K562 (cell line): ENCODE measurements around the gene NDST1. TPM values are rescaled to one million over a fixed set of nuclear protein-coding genes. Genes with fewer than 3 reads are reported as not detected.

Experiments
- CREB1 ChIP-seq, 2 experiments: sonication (generic) in 1 of 2; formaldehyde crosslinking in 1 of 2; IDR thresholded peaks; 2 replicates each; pipeline versions ENCODE4 v1.6.1 to v1.8.0; 2012 to 2022; ENCODE audit warnings: inconsistent platforms in 1 of 2, mild to moderate bottlenecking in 1 of 2, missing genetic modification reagents in 1 of 2, moderate library complexity in 1 of 2
- CREM ChIP-seq: IDR thresholded peaks from 2 replicates; pipeline ENCODE4 v1.6.1; 2014; ENCODE audit warnings: antibody characterized with exemption, low read depth
- MECOM ChIP-seq: fragments of 250-450 bp; sonication (Bioruptor Pico); IDR thresholded peaks from 2 replicates; pipeline ENCODE4 v1.8.0; 2022; ENCODE audit warnings: inconsistent platforms
- NCOA4 ChIP-seq: fragments of 450-650 bp; IDR thresholded peaks from 2 replicates; pipeline ENCODE4 v1.6.1; 2018; ENCODE audit warnings: mild to moderate bottlenecking; ENCODE audit not compliant: partially characterized antibody
- RAD51 ChIP-seq: fragments of 450-650 bp; IDR thresholded peaks from 2 replicates; pipeline ENCODE4 v1.7.1; 2016; ENCODE audit warnings: low read depth, mild to moderate bottlenecking, borderline replicate concordance
- ZNF140 ChIP-seq: fragments of 250-450 bp; sonication (Bioruptor Pico); IDR thresholded peaks from 2 replicates; pipeline ENCODE4 v1.8.0; 2021; ENCODE audit warnings: moderate library complexity, mild to moderate bottlenecking, inconsistent platforms
- ZNF431 ChIP-seq: sonication (generic); formaldehyde crosslinking; IDR thresholded peaks from 2 replicates; pipeline ENCODE4 v1.8.0; 2022; ENCODE audit warnings: mild to moderate bottlenecking, missing genetic modification reagents
- ZNF76 ChIP-seq: fragments of 250-450 bp; sonication (Bioruptor Pico); IDR thresholded peaks from 2 replicates; pipeline ENCODE4 v1.4.0; 2020; ENCODE audit warnings: mild to moderate bottlenecking, moderate library complexity, borderline replicate concordance
- ZNF778 ChIP-seq: fragments of 450-650 bp; formaldehyde crosslinking; IDR thresholded peaks from 2 replicates; pipeline ENCODE4 v1.4.0; 2020; ENCODE audit warnings: mild to moderate bottlenecking, moderate library complexity
- ZNF780A ChIP-seq: fragments of 250-450 bp; sonication (Bioruptor Pico); IDR thresholded peaks from 2 replicates; pipeline ENCODE4 v1.5.0; 2021; ENCODE audit warnings: mild to moderate bottlenecking
- polyA plus RNA-seq, 8 experiments: library from polyadenylated mRNA; depleted of rRNA in 4 of 8; stranded (reverse) in 5 of 8; unstranded in 3 of 8; fragments of >200 nt; fragmentation: Nextera tagmentation in 2 of 8; fragmentation: Illumina TruSeq in 1 of 8; extraction: Ambion mirVana in 2 of 8; extraction: Trizol in 1 of 8; gene quantifications; 2 replicates each; pipeline versions ENCODE4 v1.2.1 to v1.2.3, GENCODE V29; 2011 to 2014; ENCODE audit warnings: inconsistent platforms in 1 of 8, missing spikeins in 1 of 8
- total RNA-seq, 7 experiments: library from RNA; depleted of rRNA in 6 of 7; stranded (reverse); fragments of >200 nt in 6 of 7; fragmentation: Illumina TruSeq in 2 of 7; extraction: Trizol in 2 of 7; gene quantifications; 2 replicates each; pipeline versions ENCODE4 v1.2.1 to v1.2.3, GENCODE V29; 2011 to 2021; ENCODE audit warnings: low replicate concordance in 1 of 7
- TF ChIP-seq, protein P1 (sequence below): fragments of 200-800 bp; sonication (Bioruptor generic); IDR thresholded peaks from 2 replicates; pipeline ENCODE4 v1.6.1; 2017; ENCODE audit warnings: missing genetic modification characterization, missing compliant biosample characterization
- TF ChIP-seq, protein P2 (sequence below): fragments of 450-650 bp; IDR thresholded peaks from 2 replicates; pipeline ENCODE4 v1.7.0; 2016; ENCODE audit warnings: borderline replicate concordance

NDST1 gene
- total and polyA plus RNA-seq, 9 of the 15 experiments (the other 6 are each of a cell fraction or from before 2014, with no cell fraction given): 0.38 to 47.9 (median 9.9) TPM

DNA sequence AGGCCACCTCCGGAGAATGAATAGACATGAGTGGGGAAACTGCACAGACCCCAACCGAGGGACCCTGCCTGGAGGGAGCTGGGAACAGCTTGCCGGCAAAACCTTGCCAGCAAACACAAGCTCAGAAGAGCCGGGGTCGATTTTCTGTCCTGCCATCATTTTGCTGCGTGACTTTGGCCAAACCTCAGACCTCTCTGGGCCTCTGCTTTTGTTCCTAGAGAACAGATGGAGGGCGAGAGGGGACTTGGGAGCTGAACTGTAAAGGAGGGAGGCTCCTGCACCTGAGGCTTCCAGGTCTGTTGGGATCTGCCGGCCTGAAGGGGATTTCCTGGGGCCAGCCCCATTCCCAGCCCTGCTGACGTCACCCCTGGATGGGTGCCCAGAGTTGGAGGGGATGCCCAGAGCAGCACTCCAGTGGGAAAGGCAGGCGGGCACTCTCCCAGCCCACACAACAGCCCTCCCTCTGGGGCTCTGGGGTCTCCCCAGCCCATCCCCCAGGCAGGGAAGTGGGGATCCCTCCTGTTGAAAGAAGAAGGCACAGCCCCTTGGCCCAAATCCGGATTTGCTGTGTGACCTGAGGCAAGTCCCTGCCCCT, 92.1 kb downstream of the NDST1 start (continued):
- TF ChIP-seq, protein P1, sequence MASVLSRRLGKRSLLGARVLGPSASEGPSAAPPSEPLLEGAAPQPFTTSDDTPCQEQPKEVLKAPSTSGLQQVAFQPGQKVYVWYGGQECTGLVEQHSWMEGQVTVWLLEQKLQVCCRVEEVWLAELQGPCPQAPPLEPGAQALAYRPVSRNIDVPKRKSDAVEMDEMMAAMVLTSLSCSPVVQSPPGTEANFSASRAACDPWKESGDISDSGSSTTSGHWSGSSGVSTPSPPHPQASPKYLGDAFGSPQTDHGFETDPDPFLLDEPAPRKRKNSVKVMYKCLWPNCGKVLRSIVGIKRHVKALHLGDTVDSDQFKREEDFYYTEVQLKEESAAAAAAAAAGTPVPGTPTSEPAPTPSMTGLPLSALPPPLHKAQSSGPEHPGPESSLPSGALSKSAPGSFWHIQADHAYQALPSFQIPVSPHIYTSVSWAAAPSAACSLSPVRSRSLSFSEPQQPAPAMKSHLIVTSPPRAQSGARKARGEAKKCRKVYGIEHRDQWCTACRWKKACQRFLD (CRISPR knock-in tag): no peak
- TF ChIP-seq, protein P2, sequence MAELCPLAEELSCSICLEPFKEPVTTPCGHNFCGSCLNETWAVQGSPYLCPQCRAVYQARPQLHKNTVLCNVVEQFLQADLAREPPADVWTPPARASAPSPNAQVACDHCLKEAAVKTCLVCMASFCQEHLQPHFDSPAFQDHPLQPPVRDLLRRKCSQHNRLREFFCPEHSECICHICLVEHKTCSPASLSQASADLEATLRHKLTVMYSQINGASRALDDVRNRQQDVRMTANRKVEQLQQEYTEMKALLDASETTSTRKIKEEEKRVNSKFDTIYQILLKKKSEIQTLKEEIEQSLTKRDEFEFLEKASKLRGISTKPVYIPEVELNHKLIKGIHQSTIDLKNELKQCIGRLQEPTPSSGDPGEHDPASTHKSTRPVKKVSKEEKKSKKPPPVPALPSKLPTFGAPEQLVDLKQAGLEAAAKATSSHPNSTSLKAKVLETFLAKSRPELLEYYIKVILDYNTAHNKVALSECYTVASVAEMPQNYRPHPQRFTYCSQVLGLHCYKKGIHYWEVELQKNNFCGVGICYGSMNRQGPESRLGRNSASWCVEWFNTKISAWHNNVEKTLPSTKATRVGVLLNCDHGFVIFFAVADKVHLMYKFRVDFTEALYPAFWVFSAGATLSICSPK: no peak
- TF ChIP-seq ZNF778 (CRISPR knock-in tag): no peak
- no peak for TF ChIP-seq RAD51
- TF ChIP-seq ZNF140: no peak
- TF ChIP-seq CREB1 (IDR thresholded peaks at IDR 0.05): no peak
- no peak for TF ChIP-seq CREB1 (CRISPR knock-in tag; IDR thresholded peaks at IDR 0.05)
- no peak for TF ChIP-seq ZNF431 (CRISPR knock-in tag)
- peak; percentile 54 for TF ChIP-seq CREM
- TF ChIP-seq NCOA4: no peak
- TF ChIP-seq ZNF780A (CRISPR knock-in tag): no peak
- TF ChIP-seq ZNF76 (CRISPR knock-in tag): no peak
- no peak for TF ChIP-seq MECOM
